Colonic mucosa (tissue), 4 donors: ENCODE results near the gene AGAP5. TPM values are rescaled to one million over a fixed set of nuclear protein-coding genes. Genes with fewer than 3 reads are reported as not detected.
A peak's percentile ranks its signal among the peaks of the same experiment; 100 is the strongest.

ENCODE experiments used
- DNase-seq: peaks from one replicate; pipeline ENCODE4 v3.0.0-alpha.2; 2020
- H3K27ac ChIP-seq: fragments of 200-600 bp; one replicate; pipeline ENCODE4 v1.8.0; 2021
- H3K27me3 ChIP-seq: fragments of 200-600 bp; one replicate; pipeline ENCODE4 v1.8.0; 2021
- H3K36me3 ChIP-seq: fragments of 200-600 bp; one replicate; pipeline ENCODE4 v1.8.0; 2021
- H3K4me1 ChIP-seq: fragments of 200-600 bp; one replicate; pipeline ENCODE4 v1.8.0; 2021; ENCODE audit warnings: mild to moderate bottlenecking
- H3K4me3 ChIP-seq: fragments of 200-600 bp; one replicate; pipeline ENCODE4 v1.8.0; 2021
- H3K9ac ChIP-seq, 2 donors: one replicate each; pipeline ENCODE4 v1.7.0; 2013; ENCODE audit warnings: control low read depth in 2 of 2, low read depth in 2 of 2, low read length in 2 of 2
- H3K9me3 ChIP-seq: fragments of 200-600 bp; one replicate; pipeline ENCODE4 v1.8.0; 2021
- CTCF ChIP-seq: fragments of 200-600 bp; IDR thresholded peaks from one replicate; pipeline ENCODE4 v1.8.0; 2022; ENCODE audit warnings: antibody characterized with exemption, mild to moderate bottlenecking
- intact Hi-C: fragments of 100-400 bp; cut with DNase I; formaldehyde crosslinking; loops from one replicate; pipeline ENCODE4 v1.14.1; 2022
- total RNA-seq, 2 donors: library from RNA; stranded (reverse); fragmentation: NEBNext Ultra II Directional in 1 of 2; extraction: Animal tissue kit (Norgen Biotek cat#: 25700) in 1 of 2; gene quantifications; one replicate each; pipeline ENCODE4 v1.2.1, GENCODE V29; 2021
- donor health status: healthy.
- donor health status: DM: no; HTN: no; CAD: no.
- donor health status: DM: no; HTN: no; CAD: no.

AGAP5 gene
- total RNA-seq, 2 donors from 2014 or later, result 4.8 to 8.2 TPM

- H3K27me3 ChIP-seq, result no peaks in the 10 kb centered on the region
These were observed 44.7 kb downstream of the AGAP5 start for GRCh38 chr10:73653195-73653594.

GRCh38 chr10:73650537-73651331, 47.2 kb downstream of the AGAP5 start:
- Histone ChIP-seq H3K36me3 (no peaks in the 10 kb centered on the region), H3K4me3 (no peak overlapping the region), H3K9me3 (no peaks in the 10 kb centered on the region), H3K9ac (no peak overlapping the region), H3K4me1 (peaks cover 4% of the 10 kb centered on the region), H3K27me3 (no peaks in the 10 kb centered on the region), H3K27ac (no peak overlapping the region)
- intact Hi-C loops, result no loop called here
- DNase-seq, result no peak
- TF ChIP-seq CTCF, result no peak

More at GRCh38 chr10:73653195-73653594, 44.7 kb downstream of the AGAP5 start:
- H3K27ac ChIP-seq, result no peak overlapping the region
- no peaks in the 10 kb centered on the region for H3K36me3 ChIP-seq
- H3K9ac ChIP-seq, result no peak overlapping the region
- intact Hi-C loops, result no loop called here
- H3K9me3 ChIP-seq, result no peaks in the 10 kb centered on the region
- peaks cover under 1% of the 10 kb centered on the region for H3K4me1 ChIP-seq
- no peak for TF ChIP-seq CTCF
- H3K4me3 ChIP-seq, result no peak overlapping the region
- no peak for DNase-seq

- Histone ChIP-seq H3K4me1 (peaks cover 4% of the 10 kb centered on the region), H3K36me3 (no peaks in the 10 kb centered on the region), H3K27me3 (no peaks in the 10 kb centered on the region), H3K4me3 (no peak overlapping the region), H3K27ac (no peak overlapping the region), H3K9me3 (no peaks in the 10 kb centered on the region), H3K9ac (no peak overlapping the region)
- DNase-seq, result no peak
- intact Hi-C loops, result no loop called here
- TF ChIP-seq CTCF, result no peak
These were observed 47.9 kb downstream of the AGAP5 start for GRCh38 chr10:73649876-73650536.

GRCh38 chr10:73648975-73649829, 48.7 kb downstream of the AGAP5 start:
- Histone ChIP-seq H3K9ac (no peak overlapping the region), H3K4me3 (no peak overlapping the region), H3K27ac (no peak overlapping the region), H3K36me3 (no peaks in the 10 kb centered on the region), H3K4me1 (peaks cover 4% of the 10 kb centered on the region), H3K9me3 (no peaks in the 10 kb centered on the region), H3K27me3 (no peaks in the 10 kb centered on the region)
- TF ChIP-seq CTCF, result no peak
- intact Hi-C loops, result no loop called here
- DNase-seq, result no peak

GRCh38 chr10:73647875-73648651, 49.8 kb downstream of the AGAP5 start:
- H3K4me1 ChIP-seq, result peaks cover 4% of the 10 kb centered on the region
- peak overlapping the region; percentile 53 for H3K4me3 ChIP-seq
- DNase-seq, result no peak
- H3K27me3 ChIP-seq, result no peaks in the 10 kb centered on the region
- peak overlapping the region; percentile 72 to 75 for H3K9ac ChIP-seq
- H3K27ac ChIP-seq, result no peak overlapping the region
- intact Hi-C loops, result no loop called here
- H3K9me3 ChIP-seq, result no peaks in the 10 kb centered on the region
- no peaks in the 10 kb centered on the region for H3K36me3 ChIP-seq
- TF ChIP-seq CTCF, result no peak
